ENCODE measurements around the gene DEGS1.

The DEGS1 gene

DNA sequence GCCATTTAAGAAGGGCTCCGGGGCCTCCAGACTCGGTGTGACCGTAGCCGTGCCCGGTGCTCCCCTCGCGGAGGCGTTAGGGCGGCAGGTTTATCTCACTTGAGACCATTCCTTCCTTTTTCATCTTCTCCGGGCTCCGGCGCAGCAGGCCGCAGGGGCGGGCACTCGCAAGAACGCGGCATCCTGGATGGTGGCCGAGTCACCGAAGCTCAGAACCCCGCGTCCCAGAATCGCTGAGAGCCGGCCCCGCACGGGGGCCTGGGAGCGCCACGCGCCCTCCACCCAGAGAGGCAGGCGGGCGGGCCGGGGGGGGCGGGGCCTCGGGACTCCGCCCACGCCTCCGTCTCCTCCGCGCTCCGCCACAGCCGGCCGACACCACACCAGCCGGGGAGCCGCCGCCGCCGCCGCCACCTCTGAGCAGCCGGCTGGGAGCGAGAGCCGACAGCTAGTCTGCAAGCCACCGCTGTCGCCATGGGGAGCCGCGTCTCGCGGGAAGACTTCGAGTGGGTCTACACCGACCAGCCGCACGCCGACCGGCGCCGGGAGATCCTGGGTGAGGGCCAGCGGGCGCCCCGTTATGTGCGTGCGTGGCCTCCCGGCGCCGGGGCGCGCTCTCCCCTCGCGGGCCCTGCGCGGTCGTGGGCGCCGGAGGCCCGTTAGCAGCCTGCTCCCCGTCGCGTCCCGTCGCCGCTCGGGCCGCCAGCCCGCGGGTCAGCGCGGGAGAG is at the start of gene DEGS1:
TSS of gene DEGS1 (plus strand) at position 375 of the 725 bp plus-strand sequence. CDS start at position 472, 97 bp downstream.
- DNase-seq (ENCODE audit: low read depth, low spot score): peak; percentile 94

DNA sequence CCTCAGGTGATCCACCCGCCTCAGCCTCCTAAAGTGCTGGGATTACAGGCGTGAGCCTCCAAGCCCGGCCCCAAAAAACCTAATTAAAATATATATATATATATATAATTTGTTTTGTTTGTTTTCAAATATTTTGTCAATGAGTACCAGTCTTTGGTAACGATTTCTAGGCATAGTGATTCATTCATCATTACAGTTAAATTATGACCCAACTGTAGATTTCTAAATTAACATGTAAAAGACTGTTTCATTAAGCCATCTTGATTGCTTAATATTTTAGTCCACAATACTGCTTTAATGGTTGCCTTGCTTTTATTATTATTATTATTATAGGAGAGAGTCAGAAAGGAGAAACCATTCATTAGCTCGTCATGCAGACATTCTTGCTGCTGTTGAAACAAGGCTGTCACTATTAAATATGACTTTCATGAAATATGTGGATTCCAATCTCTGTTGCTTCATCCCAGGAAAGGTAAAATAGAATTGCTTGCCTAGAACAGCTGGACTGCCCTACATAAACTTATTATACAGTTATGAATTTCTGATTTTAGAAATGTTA is 49.2 kb upstream of the DEGS1 start:
- DNase-seq (ENCODE audit: low read depth, low spot score): no peak

DNA sequence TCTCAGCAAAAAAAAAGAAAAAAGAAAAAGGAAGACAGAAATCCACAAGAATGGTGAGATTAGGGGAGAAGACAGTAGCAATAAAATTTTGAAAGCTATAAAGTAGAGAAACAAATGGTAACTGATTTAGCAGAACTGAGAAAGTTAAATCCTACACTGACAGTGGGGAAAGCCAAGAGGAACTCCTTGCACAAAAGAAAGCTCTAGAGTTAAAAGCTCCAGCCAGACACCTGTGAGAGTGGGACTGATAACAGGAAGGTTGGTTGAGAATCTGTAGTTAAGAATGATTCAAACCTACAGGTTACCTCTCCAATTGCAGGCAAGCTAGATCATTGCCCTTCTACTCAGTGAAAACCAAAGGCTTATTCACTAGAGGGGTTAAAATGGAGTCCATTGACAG is 45.5 kb upstream of the DEGS1 start:
- DNase-seq (ENCODE audit: low read depth, low spot score): no peak

DNA sequence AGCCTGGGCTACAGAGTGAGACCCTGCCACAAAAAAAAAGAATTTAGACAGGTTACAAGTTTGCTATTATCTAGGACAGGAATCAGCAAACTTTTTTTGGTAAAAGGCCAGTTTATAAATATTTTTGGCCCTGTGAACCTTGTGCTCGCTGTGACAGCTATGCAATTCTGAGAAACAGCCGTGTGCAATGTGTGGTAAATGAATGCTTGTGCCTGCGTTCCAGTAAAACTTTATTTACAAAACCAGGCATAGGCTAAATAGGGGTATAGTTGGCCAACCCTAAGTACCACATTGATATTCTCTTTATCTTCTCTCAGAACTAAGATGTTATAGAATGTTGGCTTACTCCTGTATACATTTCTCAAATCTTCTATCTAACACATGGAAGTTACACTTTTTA is 44.8 kb upstream of the DEGS1 start:
- DNase-seq (ENCODE audit: low read depth, low spot score): no peak

DNA sequence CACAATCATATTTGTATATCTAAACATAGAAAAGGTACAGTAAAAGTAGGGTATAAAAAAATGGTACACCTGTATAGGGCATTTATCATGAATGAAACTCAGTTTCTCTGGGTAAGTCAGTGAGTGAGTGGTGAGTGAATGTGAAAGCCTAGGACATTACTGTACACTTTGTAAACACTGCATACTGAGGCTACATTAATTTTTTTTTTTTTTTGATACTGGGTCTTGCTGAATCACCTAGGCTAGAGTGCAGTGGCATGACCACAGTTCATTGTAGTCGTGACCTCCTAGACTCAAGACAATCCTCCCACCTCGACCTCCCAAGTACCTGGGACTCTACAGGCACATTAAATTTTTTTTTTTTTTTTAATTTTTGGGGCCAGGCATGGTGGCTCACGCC is 41.3 kb upstream of the DEGS1 start:
- no peak for DNase-seq (ENCODE audit: low read depth, low spot score)

DNA sequence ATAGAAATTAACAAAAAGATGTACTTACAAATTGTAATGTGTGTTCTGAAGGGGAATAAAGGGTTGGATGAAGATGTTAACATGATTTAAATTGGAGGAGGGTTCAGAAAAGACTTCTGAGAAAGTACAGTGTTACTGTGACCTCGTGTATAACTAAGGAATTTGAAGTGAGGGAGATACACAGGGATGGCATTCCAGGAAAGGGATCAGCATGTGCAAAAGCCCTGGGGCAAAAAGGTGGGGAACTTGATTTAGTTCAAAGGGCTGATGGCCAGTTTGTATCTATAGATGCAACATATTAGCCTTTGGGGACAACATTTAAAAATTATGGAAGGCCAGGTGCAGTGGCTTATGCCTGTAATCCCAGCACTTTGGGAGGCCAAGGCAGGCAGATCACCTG is 33.3 kb upstream of the DEGS1 start:
- DNase-seq (ENCODE audit: low read depth, low spot score): peak; percentile 65

DNA sequence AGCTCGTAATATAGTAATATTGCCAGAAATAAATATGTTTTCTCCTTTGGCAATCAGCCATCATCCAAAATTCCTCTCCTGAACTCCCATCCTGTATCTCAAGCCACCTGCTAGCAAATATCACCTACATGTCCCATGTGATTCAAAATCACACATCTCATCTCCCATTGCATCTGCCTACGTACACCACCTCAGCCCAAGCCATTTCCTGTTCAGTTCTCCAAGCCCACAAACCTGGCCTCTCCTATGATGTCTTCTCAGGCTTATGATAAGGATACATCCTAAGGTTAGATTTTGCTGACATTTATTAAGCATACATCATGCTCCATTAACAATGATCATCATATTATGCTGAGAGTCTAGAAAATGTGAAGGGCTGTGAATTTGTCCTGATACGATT is 31.9 kb upstream of the DEGS1 start:
- no peak for DNase-seq (ENCODE audit: low read depth, low spot score)

DNA sequence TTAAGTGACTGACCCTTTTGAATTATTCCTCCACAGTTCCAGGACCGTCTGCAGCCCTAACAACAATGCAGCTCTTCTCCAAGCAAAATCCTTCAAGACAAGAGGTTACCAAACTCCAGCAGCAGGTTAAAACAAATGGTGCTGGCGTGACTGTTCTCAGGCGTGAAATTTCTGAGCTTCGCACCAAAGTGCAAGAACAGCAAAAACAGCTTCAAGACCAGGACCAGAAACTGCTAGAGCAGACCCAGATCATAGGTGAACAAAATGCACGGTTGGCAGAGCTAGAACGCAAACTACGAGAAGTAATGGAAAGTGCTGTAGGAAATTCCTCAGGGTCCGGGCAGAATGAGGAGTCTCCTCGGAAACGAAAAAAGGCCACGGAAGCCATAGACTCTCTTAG is 25.7 kb upstream of the DEGS1 start:
- no peak for DNase-seq (ENCODE audit: low read depth, low spot score)

DNA sequence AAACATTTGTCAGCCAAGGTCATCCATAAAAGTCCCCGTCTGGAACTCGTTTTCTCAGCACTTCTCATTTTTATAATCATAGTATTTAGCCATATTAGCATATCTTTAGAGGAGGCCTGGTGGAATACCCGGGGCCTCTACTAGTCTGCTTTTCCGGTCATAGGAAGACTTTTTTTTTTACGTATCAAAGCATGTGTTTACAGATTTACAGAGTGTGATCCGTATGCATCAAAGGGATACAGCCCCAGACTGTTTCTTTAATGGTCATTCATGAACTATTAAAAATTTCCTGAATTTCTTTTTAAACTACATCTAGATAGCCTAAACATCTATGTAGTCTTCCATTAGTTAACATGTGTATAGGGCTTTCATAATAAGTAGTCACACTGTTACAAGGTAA is 23.5 kb upstream of the DEGS1 start:
- no peak for DNase-seq (ENCODE audit: low read depth, low spot score)

DNA sequence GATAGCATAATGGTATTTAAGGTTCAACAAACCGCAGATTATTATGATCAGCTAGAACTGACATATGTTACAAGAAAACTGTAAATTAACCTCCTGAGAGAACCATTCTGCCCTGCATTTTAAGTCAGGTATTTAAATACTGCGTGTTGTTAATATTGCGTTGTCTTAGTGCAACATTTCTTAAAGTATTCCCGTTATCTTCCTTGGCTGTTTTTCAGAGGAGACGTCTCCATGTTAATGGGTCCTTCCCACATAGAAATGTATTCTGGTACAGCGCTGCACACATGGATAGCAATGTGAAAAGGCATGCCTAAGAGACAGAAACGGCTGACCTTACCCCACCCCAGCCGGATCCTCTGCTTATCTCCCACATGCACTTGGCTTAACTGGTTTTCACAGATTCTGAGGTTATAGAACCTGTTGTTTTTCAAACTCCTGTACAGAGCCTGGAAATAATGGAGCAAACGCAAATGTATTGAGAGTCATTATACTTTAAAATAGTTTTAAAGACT is 22.8 kb upstream of the DEGS1 start:
- no peak for DNase-seq (ENCODE audit: low read depth, low spot score)

DNA sequence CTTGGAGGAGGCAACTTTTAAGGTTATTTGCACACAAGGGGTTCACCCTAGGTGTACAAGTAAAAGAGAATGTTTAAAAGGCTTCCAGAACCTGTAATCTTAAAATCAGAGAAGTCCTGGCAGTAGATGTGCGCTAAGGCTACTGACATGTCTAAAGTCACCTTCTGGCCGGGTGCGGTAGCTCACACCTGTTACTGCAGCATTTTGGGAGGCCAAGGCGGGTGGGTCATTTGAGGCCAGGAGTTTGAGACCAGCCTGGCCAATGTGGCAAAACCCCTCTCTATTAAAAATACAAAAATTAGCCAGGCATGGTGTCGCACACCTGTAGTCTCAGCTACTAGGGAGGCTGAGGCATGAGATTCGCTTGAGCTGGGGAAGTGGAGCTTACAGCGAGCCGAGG is 20.3 kb upstream of the DEGS1 start:
- no peak for DNase-seq (ENCODE audit: low read depth, low spot score)

DNA sequence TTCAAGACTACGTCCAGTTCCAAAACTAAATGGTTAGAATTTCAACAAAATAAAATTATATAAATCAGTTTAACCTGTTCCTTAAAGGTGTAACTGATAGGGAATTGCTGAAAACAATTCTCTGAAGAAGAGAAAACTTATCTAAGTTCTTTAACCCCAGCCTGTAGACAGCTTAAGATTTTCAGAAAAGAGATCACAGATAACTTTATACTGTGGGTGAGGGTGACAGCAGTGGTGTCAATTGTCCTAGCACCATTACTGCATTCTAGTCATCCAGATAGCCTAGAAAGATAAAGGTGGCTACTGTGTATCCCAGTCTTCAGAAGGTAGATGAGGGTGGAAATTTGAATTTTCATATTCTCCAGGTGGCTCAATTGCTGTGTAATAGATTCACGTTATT is 19.7 kb upstream of the DEGS1 start:
- DNase-seq (ENCODE audit: low read depth, low spot score): no peak

DNA sequence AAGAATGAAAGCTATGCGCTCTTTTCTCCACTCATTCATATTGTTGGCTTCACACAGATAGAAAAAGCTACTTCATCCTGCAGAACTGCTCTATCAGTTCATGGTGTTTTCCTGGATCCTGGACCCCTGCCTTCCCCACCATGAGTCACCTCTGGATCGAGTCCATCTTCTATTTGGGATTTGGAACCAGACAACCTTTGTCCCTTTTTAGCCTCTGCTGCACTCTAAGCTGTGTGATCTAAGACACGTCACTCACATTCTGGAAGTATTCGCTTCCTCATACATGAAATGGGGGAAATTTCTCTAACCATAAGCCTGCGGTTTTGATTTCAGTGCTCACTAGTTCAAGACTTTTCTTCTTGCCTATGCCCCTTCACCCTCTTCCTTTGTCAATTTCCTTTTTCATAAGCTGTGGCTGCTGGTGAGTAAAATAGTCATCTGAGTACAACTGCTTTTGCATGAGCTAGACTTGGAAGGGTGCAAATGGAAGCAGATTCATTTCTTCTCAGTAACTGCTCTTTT is 14.1 kb upstream of the DEGS1 start:
- DNase-seq (ENCODE audit: low read depth, low spot score): no peak

DNA sequence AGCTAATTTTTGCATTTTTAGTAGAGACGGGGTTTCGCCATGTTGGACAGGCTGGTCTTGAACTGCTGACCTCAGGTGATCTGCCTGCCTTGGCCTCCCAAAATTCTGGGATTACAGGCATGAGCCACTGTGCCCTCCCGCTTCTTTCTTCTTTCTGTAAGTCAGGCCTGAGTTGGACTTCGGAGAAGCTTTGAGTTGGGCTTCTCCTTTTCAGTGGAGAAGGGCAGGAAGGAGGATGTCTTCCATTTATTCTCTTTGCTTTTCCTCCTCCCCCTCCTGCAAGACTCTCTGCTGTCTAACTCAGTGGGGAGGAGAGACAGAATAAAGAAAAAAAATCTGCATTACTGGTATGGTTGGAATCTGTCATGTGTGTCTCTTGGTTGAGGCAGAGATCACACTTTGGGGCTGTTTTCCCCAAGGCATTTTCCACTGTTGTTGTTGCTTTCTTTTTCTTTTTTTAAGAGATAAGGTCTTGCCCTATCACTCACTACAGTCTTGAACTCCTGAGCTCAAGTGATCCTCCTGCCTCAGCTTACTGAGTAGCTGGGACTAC is 13.2 kb upstream of the DEGS1 start:
- DNase-seq (ENCODE audit: low read depth, low spot score): peak; percentile 71

DNA sequence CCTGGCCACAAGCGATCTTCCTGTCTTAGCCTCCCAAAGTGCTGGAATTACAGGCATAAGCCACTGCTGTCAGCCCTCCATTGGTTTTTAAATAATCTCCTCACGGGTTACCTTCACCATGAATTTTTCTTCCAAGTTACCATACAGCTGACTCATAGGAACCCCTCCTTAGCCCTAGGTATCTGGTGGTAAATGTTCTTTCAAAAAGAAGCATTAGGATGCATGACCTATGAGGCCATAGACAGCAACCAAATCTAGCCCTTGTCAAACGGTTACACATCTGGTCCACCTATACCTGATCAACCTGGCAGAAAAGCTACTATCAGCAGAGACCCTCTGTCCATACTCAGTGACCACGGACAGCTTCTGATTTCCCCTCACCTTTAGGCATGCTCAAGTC is 12.7 kb upstream of the DEGS1 start:
- DNase-seq (ENCODE audit: low read depth, low spot score): no peak

DNA sequence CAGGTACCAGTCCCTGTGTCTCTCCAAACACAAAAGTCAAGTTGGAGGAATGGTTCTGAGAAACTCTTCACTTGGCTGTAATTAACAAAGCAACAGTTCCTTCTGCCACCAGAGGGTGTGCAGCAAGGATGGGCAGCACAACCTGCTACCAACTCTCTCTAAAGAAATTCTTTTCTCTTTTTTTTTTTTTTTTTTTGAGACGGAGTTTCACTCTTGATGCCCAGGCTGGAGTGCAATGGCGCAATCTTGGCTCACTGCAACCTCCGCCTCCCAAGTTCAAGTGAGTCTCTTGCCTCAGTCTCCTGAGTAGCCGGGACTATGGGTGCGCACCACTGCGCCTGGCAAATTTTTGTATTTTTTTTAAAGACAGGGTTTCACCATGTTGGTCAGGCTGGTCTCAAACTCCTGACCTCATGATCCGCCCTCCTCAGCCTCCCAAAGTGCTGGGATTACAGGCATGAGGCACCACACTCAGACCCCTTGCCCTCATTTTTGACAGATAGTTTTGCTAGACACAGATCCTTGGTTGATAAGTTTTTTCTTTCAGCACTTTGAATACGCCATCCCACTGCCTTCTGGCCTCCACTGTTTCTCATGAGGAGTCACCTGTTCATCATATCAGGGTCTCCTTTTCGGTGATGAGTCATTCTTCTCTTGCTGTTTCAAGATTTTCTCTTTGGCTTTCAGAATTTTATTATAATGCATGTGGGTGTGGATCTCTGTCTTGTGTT is 12.1 kb upstream of the DEGS1 start:
- peak; percentile 40 for DNase-seq (ENCODE audit: low read depth, low spot score)

DNA sequence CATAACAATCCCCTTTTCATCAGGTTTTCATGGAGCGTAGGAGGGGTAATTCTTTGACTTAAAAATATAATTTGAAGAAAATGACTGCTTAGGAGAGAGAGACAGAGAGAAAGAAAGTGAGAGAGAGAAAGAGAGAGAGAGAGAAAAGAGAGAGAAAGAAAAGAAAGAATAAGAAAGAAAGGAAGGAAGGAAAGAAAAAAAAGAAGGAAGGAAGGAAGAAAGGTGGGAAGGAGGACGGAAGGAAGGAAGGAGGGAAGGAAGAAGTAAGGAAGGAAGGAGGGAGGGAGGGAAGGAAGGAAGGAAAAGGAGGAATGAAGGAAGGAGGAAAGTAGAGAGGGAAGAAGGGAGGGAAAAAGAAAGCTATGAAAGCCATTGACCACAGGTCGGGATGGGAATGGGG is 10.8 kb upstream of the DEGS1 start:
- no peak for DNase-seq (ENCODE audit: low read depth, low spot score)

DNA sequence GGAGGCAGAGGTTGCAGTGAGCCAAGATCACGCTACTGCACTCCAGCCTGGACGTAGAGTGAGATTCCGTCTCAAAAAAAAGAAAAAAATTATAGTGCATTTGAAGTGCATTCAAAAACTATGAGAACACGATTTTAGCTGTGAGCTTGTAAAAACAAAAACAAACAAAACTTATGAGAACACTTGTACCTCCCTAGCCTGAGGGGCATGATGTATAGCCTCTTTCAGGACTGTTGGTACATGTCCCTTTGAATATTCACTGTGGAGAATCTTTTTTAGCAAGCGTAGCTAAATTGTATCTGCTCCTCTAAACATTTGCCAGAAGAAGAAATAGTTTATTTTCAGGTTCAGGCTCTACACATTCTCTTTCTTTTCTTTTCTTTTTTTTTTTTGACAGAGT is 9.5 kb upstream of the DEGS1 start:
- DNase-seq (ENCODE audit: low read depth, low spot score): no peak

DNA sequence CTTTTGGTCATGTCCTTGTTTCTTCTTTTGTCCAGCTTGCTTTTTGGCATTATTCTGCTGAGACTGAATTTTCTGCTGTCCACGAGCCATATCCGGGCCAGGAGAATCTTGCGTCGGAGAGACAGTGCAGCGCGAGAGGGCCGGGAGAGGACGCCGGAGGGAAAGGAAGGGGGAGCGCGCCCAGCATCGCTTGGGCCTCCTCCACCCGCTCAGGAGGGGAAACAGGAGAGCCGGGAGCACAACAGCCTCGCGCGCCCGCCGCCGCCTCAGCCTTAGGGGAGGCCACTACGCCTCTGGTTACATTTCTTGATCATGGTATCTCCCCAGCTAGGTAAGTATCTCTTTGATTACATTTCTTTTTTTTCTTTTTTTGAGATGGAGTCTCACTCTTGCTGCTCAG is 7.4 kb upstream of the DEGS1 start:
- DNase-seq (ENCODE audit: low read depth, low spot score): peak; percentile 82

DNA sequence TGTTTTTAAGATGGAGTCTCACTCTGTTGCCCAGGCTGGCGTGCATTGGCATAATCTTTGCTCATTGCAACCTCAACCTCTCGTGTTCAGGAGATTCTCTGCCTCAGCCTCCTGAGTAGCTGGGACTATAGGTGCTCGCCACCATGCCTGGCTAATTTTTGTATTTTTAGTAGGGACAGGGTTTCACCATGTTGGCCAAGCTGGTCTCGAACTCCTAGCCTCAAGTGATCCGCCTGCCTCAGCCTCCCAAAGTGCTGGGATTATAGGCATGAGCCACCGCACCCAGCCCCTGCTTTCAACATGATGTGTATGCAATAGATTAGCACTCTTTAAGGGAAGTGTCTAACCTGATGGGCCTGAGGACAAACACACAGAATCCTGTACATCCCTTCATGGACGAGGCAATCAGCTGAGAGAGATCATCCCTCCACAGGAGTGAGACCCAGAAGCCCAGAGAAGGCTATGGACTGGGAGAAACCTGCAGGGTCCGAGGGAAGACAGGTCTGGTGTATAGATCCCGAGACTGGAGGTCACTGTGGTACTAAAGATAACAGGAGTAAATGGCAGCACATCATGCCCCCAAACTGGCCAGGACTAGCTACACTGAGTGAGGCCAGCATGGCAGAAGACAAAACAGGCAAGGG is 5.6 kb upstream of the DEGS1 start:
- no peak for DNase-seq (ENCODE audit: low read depth, low spot score)

DNA sequence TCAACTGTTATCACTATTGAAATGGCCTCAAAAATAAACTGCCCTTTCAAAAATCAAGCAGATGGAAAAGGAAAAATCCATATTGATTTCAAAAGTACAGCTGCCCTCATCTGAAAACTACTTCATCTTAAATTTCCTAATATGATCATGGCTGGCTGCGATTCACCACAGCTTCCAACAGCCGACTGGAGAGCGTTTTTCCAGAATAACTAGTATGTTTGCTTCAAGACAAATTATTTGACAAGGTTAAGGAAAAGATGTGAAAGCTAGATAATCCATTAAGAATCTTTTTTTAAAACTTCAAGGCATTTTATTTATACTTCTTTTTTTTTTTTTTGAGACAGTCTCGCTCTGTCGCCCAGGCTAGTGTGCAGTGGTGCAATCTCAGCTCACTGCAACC is 4.1 kb upstream of the DEGS1 start:
- no peak for DNase-seq (ENCODE audit: low read depth, low spot score)
